Measurements from ENCODE around the gene MAG. TPM values are rescaled to one million over a fixed set of nuclear protein-coding genes. Genes with fewer than 3 reads are reported as not detected.

MAG gene
- total RNA-seq, 1 experiment from 2014 or later = 0.17 TPM

- TF ChIP-seq TCF7L2 (IDR thresholded peaks at IDR 0.05; ENCODE audit: borderline replicate concordance, extremely low read depth, insufficient read depth, insufficient read length) = no peak
- TF ChIP-seq EZH2 (IDR thresholded peaks at IDR 0.05) = no peak
- no peak for TF ChIP-seq POLR2A (IDR thresholded peaks at IDR 0.05; ENCODE audit: borderline replicate concordance, extremely low read depth, insufficient read depth, insufficient read length)
Observed at GRCh38 chr19:35351411-35352176, 59.6 kb downstream of the MAG start (continued).

DNA sequence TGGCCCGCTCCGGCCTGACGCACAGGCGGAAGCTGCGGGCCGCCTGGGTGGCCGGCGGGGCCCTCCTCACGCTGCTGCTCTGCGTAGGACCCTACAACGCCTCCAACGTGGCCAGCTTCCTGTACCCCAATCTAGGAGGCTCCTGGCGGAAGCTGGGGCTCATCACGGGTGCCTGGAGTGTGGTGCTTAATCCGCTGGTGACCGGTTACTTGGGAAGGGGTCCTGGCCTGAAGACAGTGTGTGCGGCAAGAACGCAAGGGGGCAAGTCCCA lies 60.2 kb downstream of the MAG start:
- intact Hi-C loops (cut with micrococcal nuclease) = loop anchor here (1.0 to 10.0 kb wide), 2 partner anchors 116 to 363 kb away; partner anchors contain the start of gene KMT2B
- H3K27ac ChIP-seq (ENCODE audit: low read depth, low read length) = no peak overlapping the region
- no peak overlapping the region for H3K4me2 ChIP-seq (ENCODE audit: low read length)
- BruUV-seq (replicated peaks) = no TSS peak
- H3K9ac ChIP-seq (ENCODE audit: low read length) = no peak overlapping the region
- no peaks in the 10 kb centered on the region for H3K79me2 ChIP-seq (ENCODE audit: insufficient read depth, low read length)
- DNase-seq (ENCODE audit: low read depth, low spot score) = no peak
- H3K27me3 ChIP-seq (ENCODE audit: insufficient read depth, low read length) = no peaks in the 10 kb centered on the region
- H3K9me3 ChIP-seq (ENCODE audit: control insufficient read depth in 1 of 2, insufficient read depth in 1 of 2, low read depth in 1 of 2, low read length in 2 of 2) = no peaks in the 10 kb centered on the region
- ChIA-PET POLR2A (no interaction called here), RAD21 (ENCODE audit: low non-redundant PET in 1 of 2, low total read pairs in 2 of 2, uncharacterized antibody in 2 of 2, unreplicated experiment in 2 of 2) (interaction anchor here (1.2 to 2.7 kb wide), 3 partner anchors 84 to 321 kb away, joined by 3 to 11 read pairs (median 3); no protein-coding TSS in a partner anchor), CTCF (interaction anchor here (0.6 to 3.1 kb wide), 6 partner anchors 26 to 158 kb away, joined by 3 to 43 read pairs (median 4); no protein-coding TSS in a partner anchor)
- H3K9me2 ChIP-seq (ENCODE audit: insufficient read depth) = no peaks in the 10 kb centered on the region
- H4K20me1 ChIP-seq (ENCODE audit: insufficient read depth) = no peaks in the 10 kb centered on the region
- H2AFZ ChIP-seq (ENCODE audit: low read depth, low read length, poor library complexity, severe bottlenecking) = no peak overlapping the region
- H3K36me3 ChIP-seq (ENCODE audit: control insufficient read depth in 1 of 2, insufficient read depth in 2 of 2, low read length in 2 of 2) = no peaks in the 10 kb centered on the region
- H3K4me1 ChIP-seq (ENCODE audit: control insufficient read depth in 1 of 2, insufficient read depth in 2 of 2, low read length in 2 of 2) = peaks cover 0 to 7% of the 10 kb centered on the region in 2 experiments; a peak in 1 of 4 replicates
- ATAC-seq = no peak
- H3K4me3 ChIP-seq (replicated peaks in 1 of 2; ENCODE audit: low read depth in 1 of 2, low read length in 2 of 2) = no peak overlapping the region
- TF ChIP-seq SP1 (IDR thresholded peaks at IDR 0.05; ENCODE audit: low read depth) (no peak), POLR2AphosphoS5 (IDR thresholded peaks at IDR 0.05; ENCODE audit: low read depth, low read length) (no peak), ZFX (IDR thresholded peaks at IDR 0.05) (no peak), SRF (IDR thresholded peaks at IDR 0.05; ENCODE audit: low read depth) (no peak), RAD21 (IDR thresholded peaks at IDR 0.05; ENCODE audit: low read depth) (no peak), ZNF274 (IDR thresholded peaks at IDR 0.05; ENCODE audit: low read depth, low read length) (no peak), YY1 (IDR thresholded peaks at IDR 0.05; ENCODE audit: extremely low read depth, insufficient replicate concordance, low read depth, low read length) (no peak), EGR1 (IDR thresholded peaks at IDR 0.05; ENCODE audit: low read depth) (no peak), EZH2 (IDR thresholded peaks at IDR 0.05) (no peak), EZH2phosphoT487 (IDR thresholded peaks at IDR 0.05; ENCODE audit: borderline replicate concordance) (no peak), POLR2A (IDR thresholded peaks at IDR 0.05; ENCODE audit: borderline replicate concordance, extremely low read depth, insufficient read depth, insufficient read length) (no peak)
- TF ChIP-seq, protein P1, sequence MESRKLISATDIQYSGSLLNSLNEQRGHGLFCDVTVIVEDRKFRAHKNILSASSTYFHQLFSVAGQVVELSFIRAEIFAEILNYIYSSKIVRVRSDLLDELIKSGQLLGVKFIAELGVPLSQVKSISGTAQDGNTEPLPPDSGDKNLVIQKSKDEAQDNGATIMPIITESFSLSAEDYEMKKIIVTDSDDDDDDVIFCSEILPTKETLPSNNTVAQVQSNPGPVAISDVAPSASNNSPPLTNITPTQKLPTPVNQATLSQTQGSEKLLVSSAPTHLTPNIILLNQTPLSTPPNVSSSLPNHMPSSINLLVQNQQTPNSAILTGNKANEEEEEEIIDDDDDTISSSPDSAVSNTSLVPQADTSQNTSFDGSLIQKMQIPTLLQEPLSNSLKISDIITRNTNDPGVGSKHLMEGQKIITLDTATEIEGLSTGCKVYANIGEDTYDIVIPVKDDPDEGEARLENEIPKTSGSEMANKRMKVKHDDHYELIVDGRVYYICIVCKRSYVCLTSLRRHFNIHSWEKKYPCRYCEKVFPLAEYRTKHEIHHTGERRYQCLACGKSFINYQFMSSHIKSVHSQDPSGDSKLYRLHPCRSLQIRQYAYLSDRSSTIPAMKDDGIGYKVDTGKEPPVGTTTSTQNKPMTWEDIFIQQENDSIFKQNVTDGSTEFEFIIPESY (IDR thresholded peaks at IDR 0.05; ENCODE audit: extremely low read depth, insufficient replicate concordance, low read length) = no peak
- TF ChIP-seq, protein P2, sequence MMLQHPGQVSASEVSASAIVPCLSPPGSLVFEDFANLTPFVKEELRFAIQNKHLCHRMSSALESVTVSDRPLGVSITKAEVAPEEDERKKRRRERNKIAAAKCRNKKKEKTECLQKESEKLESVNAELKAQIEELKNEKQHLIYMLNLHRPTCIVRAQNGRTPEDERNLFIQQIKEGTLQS (IDR thresholded peaks at IDR 0.05) = no peak
- TF ChIP-seq, protein P3, sequence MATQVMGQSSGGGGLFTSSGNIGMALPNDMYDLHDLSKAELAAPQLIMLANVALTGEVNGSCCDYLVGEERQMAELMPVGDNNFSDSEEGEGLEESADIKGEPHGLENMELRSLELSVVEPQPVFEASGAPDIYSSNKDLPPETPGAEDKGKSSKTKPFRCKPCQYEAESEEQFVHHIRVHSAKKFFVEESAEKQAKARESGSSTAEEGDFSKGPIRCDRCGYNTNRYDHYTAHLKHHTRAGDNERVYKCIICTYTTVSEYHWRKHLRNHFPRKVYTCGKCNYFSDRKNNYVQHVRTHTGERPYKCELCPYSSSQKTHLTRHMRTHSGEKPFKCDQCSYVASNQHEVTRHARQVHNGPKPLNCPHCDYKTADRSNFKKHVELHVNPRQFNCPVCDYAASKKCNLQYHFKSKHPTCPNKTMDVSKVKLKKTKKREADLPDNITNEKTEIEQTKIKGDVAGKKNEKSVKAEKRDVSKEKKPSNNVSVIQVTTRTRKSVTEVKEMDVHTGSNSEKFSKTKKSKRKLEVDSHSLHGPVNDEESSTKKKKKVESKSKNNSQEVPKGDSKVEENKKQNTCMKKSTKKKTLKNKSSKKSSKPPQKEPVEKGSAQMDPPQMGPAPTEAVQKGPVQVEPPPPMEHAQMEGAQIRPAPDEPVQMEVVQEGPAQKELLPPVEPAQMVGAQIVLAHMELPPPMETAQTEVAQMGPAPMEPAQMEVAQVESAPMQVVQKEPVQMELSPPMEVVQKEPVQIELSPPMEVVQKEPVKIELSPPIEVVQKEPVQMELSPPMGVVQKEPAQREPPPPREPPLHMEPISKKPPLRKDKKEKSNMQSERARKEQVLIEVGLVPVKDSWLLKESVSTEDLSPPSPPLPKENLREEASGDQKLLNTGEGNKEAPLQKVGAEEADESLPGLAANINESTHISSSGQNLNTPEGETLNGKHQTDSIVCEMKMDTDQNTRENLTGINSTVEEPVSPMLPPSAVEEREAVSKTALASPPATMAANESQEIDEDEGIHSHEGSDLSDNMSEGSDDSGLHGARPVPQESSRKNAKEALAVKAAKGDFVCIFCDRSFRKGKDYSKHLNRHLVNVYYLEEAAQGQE (IDR thresholded peaks at IDR 0.05; ENCODE audit: low read depth) = no peak
- TF ChIP-seq, protein P4, sequence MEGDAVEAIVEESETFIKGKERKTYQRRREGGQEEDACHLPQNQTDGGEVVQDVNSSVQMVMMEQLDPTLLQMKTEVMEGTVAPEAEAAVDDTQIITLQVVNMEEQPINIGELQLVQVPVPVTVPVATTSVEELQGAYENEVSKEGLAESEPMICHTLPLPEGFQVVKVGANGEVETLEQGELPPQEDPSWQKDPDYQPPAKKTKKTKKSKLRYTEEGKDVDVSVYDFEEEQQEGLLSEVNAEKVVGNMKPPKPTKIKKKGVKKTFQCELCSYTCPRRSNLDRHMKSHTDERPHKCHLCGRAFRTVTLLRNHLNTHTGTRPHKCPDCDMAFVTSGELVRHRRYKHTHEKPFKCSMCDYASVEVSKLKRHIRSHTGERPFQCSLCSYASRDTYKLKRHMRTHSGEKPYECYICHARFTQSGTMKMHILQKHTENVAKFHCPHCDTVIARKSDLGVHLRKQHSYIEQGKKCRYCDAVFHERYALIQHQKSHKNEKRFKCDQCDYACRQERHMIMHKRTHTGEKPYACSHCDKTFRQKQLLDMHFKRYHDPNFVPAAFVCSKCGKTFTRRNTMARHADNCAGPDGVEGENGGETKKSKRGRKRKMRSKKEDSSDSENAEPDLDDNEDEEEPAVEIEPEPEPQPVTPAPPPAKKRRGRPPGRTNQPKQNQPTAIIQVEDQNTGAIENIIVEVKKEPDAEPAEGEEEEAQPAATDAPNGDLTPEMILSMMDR (IDR thresholded peaks at IDR 0.05 in 2 of 3, conservative IDR thresholded peaks at IDR 0.05 in 1 of 3; ENCODE audit: borderline replicate concordance in 1 of 3, insufficient read depth in 1 of 3, low read depth in 2 of 3, low read length in 2 of 3) = no peak

Measured in HCT116 (cell line).